H7 (cell line): Measurements from ENCODE around the gene HUNK. TPM values are rescaled to one million over a fixed set of nuclear protein-coding genes. Genes with fewer than 3 reads are reported as not detected.

Experiments used
- DNase-seq: peaks from one replicate; pipeline ENCODE4 v3.0.0; 2012
- H3K27me3 ChIP-seq: 2 replicates; pipeline ENCODE4 v1.6.0; 2011; ENCODE audit warnings: mild to moderate bottlenecking, low read length; ENCODE audit not compliant: control insufficient read depth, insufficient read depth
- H3K36me3 ChIP-seq: replicated peaks from 2 replicates; pipeline ENCODE4 v1.5.1; 2011; ENCODE audit warnings: low read length; ENCODE audit not compliant: control insufficient read depth, insufficient read depth
- H3K4me3 ChIP-seq: 2 replicates; pipeline ENCODE4 v1.5.1; 2011; ENCODE audit warnings: low read depth, mild to moderate bottlenecking, control low read depth, low read length, moderate library complexity; ENCODE audit not compliant: insufficient read depth
- total RNA-seq: library from RNA; depleted of rRNA; stranded (reverse); fragments of >200 nt; shearing (Covaris generic); gene quantifications from 2 replicates; pipeline ENCODE4 v1.2.3, GENCODE V29; 2014

HUNK gene
- total RNA-seq, 1 experiment from 2014 or later = 3.2 TPM

DNA sequence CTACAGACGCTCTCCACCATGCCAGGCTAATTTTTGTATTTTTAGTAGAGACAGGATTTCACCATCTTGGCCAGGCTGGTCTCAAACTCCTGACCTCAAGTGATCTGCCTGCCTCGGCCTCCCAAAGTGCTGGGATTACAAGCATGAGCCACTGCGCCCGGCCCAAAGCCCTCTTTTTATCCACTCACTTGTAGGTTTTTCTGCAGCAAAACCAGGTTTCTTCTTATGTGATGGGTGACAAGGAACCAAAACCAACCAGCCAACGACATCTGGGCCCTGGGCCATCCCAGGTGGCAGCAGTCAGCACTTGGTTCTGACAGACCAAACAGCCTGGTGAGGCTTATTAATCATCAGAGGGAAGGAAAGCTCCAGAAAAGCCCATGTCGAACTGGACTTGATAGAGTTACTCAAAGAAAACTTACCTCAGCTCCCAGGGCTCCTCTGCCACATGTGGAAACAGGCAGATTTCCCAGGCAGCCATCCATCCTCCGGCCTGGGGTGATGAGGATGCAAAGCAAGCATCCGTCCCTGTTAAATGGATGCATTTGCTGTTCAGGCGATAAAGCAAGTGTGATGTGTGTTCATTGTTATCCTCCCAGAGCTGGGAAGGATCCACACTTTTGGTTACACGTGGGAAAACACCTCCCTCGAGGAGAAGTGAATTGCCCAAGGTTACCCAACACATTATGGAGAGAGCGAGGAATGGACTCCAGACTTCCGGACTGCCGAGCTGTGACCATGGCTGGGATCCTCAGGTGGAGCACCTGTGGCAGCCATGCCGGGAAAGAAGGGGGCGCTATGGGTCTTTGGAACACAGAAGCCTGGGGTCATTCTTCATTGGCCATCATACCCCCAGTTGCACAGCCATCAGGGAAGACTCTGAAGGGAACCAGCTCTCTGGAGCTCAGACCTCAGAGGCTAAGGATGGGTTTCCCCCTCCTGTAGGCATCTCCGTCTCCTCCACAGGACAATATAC lies 118.8 kb downstream of the HUNK start:
- no peaks in the 10 kb centered on the region for H3K27me3 ChIP-seq
- peak; percentile 63 for DNase-seq
- no peaks in the 10 kb centered on the region for H3K36me3 ChIP-seq
- no peak overlapping the region for H3K4me3 ChIP-seq

GRCh38 chr21:31992391-31992790 lies 119.6 kb downstream of the HUNK start:
- H3K36me3 ChIP-seq = no peaks in the 10 kb centered on the region
- no peak overlapping the region for H3K4me3 ChIP-seq
- H3K27me3 ChIP-seq = no peaks in the 10 kb centered on the region
- DNase-seq = no peak

- Histone ChIP-seq H3K36me3 (no peaks in the 10 kb centered on the region), H3K27me3 (no peaks in the 10 kb centered on the region), H3K4me3 (no peak overlapping the region)
- no peak for DNase-seq
These were observed 121.3 kb downstream of the HUNK start for GRCh38 chr21:31993826-31994825.

GRCh38 chr21:31997191-31997590 lies 124.4 kb downstream of the HUNK start:
- DNase-seq = no peak
- no peaks in the 10 kb centered on the region for H3K36me3 ChIP-seq
- no peaks in the 10 kb centered on the region for H3K27me3 ChIP-seq
- H3K4me3 ChIP-seq = no peak overlapping the region

GRCh38 chr21:31999810-32000468 lies 127.1 kb downstream of the HUNK start:
- no peak for DNase-seq
- Histone ChIP-seq H3K4me3 (no peak overlapping the region), H3K27me3 (no peaks in the 10 kb centered on the region), H3K36me3 (no peaks in the 10 kb centered on the region)

- DNase-seq = no peak
- no peak overlapping the region for H3K4me3 ChIP-seq
- no peaks in the 10 kb centered on the region for H3K36me3 ChIP-seq
- H3K27me3 ChIP-seq = no peaks in the 10 kb centered on the region
These were observed 128.6 kb downstream of the HUNK start for GRCh38 chr21:32001390-32001789.

- no peak overlapping the region for H3K4me3 ChIP-seq
- H3K36me3 ChIP-seq = no peaks in the 10 kb centered on the region
- no peak for DNase-seq
- H3K27me3 ChIP-seq = no peaks in the 10 kb centered on the region
These were observed 130.6 kb downstream of the HUNK start for GRCh38 chr21:32003411-32003810.

DNA sequence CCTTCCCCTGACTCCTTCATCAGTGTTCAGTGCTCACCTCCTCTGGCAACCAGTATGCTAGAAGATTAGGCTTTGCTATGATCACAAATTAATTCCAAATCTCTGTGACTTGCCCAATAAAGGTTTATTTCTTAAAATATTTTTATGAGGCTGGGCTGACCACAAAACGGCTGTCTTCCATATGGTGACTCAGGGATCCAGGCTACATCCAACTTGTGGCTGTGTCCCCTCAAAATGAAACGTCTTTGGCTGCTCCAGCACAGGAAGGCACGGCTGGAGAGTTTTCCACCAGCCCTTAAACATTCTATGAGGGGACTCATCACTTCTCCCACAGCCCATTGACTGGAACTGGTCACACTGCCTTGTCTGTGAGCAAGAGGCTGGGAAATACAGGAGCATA lies 131.5 kb downstream of the HUNK start:
- no peak overlapping the region for H3K4me3 ChIP-seq
- no peak for DNase-seq
- no peaks in the 10 kb centered on the region for H3K27me3 ChIP-seq
- H3K36me3 ChIP-seq = no peaks in the 10 kb centered on the region

- Histone ChIP-seq H3K36me3 (no peaks in the 10 kb centered on the region), H3K4me3 (no peak overlapping the region), H3K27me3 (no peaks in the 10 kb centered on the region)
- no peak for DNase-seq
These were observed 134.6 kb downstream of the HUNK start for GRCh38 chr21:32007456-32007855.

DNA sequence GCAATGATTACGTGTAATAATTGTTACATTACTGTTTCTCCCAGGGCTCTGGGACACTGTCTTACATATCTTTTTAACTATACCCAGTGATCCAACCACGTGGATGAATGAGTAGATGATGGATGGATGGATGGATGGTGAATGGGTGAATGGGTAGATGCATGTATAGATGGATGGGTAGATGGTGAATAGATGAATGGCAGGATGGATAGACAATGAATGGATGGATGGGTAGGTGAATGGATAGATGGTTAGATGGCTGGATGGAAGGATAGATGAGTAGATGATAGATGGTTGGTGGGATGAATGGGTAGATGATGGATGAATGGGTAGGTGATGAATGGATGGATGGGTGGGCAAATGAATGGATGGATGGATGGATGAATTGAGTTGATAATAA lies 135.9 kb downstream of the HUNK start:
- no peak for DNase-seq
- no peak overlapping the region for H3K4me3 ChIP-seq
- H3K27me3 ChIP-seq = no peaks in the 10 kb centered on the region
- no peaks in the 10 kb centered on the region for H3K36me3 ChIP-seq

DNA sequence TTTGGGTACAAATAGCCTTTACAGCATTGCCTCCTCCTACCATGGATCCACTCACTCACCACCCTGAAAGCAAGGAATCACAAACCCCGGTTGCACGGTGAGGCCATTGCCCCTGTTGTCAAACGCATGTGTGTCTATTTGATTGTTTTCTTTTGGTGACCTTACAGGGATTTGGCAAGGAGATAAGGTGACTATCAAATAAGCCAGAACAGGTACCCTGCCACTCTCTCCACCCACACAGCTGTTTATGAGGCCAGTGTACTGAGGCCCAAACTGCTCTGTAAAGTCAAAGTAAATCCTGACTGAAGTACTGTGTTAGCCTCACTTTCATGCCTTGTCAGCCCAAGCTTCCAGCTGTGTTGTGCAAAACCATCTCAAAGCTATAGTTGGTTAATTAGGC lies 136.4 kb downstream of the HUNK start:
- Histone ChIP-seq H3K27me3 (no peaks in the 10 kb centered on the region), H3K4me3 (no peak overlapping the region), H3K36me3 (no peaks in the 10 kb centered on the region)
- DNase-seq = no peak

DNA sequence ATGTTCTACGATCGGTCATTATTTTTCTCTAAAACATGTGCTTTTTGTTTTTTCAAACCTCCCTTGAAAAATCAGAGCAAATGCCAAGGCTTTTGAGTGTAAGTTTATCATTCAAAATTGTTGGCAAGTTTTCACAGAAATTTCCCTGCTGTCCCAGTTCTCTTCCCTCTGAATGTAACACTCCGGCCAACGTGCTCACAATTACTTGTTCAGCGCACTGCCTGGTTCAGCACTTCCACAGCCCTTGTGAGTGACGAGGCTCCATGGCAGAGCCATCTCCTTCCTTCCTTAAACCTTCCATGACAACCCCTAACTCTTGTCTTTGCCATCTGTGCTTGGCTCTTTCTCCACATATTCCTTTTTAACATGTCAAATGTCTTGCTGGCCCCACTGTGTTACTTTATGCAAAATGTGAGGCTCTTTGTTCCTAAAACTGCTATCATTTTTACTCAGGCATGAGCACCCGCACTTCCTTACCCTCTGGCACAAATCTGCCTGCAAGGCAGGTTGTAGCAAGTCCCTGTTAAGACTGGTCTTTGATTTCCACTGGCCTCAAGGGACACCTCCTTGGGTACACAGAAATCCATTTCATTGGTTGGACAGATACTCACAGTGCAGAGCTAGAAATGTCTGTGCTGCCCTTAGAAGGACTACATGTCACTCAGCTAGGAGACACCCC lies 142.8 kb downstream of the HUNK start:
- H3K4me3 ChIP-seq = no peak overlapping the region
- no peaks in the 10 kb centered on the region for H3K36me3 ChIP-seq
- no peak for DNase-seq
- H3K27me3 ChIP-seq = no peaks in the 10 kb centered on the region

DNA sequence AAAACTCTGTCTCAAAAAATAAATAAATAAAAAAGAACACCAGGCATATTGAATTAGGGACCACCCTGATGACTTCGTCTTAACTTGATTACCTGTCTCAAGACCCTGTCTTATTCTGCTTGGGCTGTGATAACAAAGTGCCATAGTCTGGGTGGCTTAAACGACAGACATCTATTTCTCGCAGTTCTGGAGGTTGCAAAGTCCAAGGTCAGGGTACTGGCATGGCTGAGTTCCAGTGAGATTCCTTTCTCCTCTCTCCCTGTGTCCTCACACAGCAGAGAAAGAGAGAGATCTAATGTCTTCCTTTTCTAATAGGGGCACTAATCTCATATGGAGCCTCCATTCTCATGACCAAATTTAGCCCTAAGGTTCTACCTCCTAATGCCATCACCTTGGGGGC lies 145.6 kb downstream of the HUNK start:
- H3K36me3 ChIP-seq = no peaks in the 10 kb centered on the region
- no peak overlapping the region for H3K4me3 ChIP-seq
- DNase-seq = no peak
- no peaks in the 10 kb centered on the region for H3K27me3 ChIP-seq

DNA sequence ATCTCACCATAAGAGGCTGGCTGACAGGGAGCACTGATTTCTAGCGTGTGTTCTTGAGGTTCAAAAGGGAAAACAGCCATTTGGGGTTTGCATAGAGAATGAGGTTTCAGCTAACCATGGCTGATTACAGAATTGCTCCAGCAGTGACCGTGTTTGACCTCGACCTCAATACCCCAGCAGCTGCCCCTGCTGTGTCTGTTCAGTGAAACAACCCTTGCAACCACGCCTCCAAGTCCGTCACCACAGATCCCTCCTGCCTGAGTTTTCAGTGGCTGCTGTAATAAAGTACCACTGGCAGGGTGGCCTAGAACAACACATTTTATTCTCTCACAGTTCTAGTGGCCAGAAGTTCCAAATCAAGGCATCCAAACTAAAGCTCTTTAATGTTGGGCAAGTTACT lies 147.7 kb downstream of the HUNK start:
- H3K27me3 ChIP-seq = no peaks in the 10 kb centered on the region
- no peak overlapping the region for H3K4me3 ChIP-seq
- DNase-seq = no peak
- no peaks in the 10 kb centered on the region for H3K36me3 ChIP-seq
